MG63 (cell line): Measurements from ENCODE around the gene AGBL3. TPM values are rescaled to one million over a fixed set of nuclear protein-coding genes. Genes with fewer than 3 reads are reported as not detected.
"Not testable (repeated sequence)": the region's sequence is repeated elsewhere in the genome, so short reads cannot be mapped to it uniquely, and the experiment has no call there.

Experiments used
- DNase-seq: peaks from one replicate; pipeline ENCODE4 v3.0.0-alpha.2; 2020
- H3K27me3 ChIP-seq: fragments of 250-450 bp; sonication (Bioruptor Pico); 2 replicates; pipeline ENCODE4 v1.5.1; 2020; ENCODE audit warnings: mild to moderate bottlenecking, moderate library complexity
- H3K36me3 ChIP-seq: fragments of 250-450 bp; sonication (Bioruptor Pico); 2 replicates; pipeline ENCODE4 v1.5.1; 2020; ENCODE audit warnings: mild to moderate bottlenecking, moderate library complexity
- H3K4me3 ChIP-seq: fragments of 250-450 bp; sonication (Bioruptor Pico); 2 replicates; pipeline ENCODE4 v1.5.1; 2020; ENCODE audit warnings: mild to moderate bottlenecking, moderate library complexity
- H3K9me3 ChIP-seq: fragments of 250-450 bp; sonication (Bioruptor Pico); 2 replicates; pipeline ENCODE4 v1.5.1; 2020; ENCODE audit warnings: mild to moderate bottlenecking, moderate library complexity
- total RNA-seq: library from RNA; depleted of rRNA; stranded (reverse); fragments of >200 nt; shearing (Covaris generic); gene quantifications from 2 replicates; pipeline ENCODE4 v1.2.3, GENCODE V29; 2014; ENCODE audit warnings: low replicate concordance

AGBL3 gene
- total RNA-seq, 1 experiment from 2014 or later = 0.40 TPM

- DNase-seq = no peak
- no peaks in the 10 kb centered on the region for H3K9me3 ChIP-seq
- H3K4me3 ChIP-seq = no peak overlapping the region
- no peaks in the 10 kb centered on the region for H3K27me3 ChIP-seq
- peaks cover 24% of the 10 kb centered on the region for H3K36me3 ChIP-seq
Observed at GRCh38 chr7:135166338-135166990, 180.2 kb downstream of the AGBL3 start.

GRCh38 chr7:135167365-135167917, 181.1 kb downstream of the AGBL3 start:
- no peaks in the 10 kb centered on the region for H3K9me3 ChIP-seq
- H3K27me3 ChIP-seq = no peaks in the 10 kb centered on the region
- DNase-seq = no peak
- no peak overlapping the region for H3K4me3 ChIP-seq
- peaks cover 24% of the 10 kb centered on the region for H3K36me3 ChIP-seq

GRCh38 chr7:135168001-135168400, 181.7 kb downstream of the AGBL3 start:
- DNase-seq = no peak
- Histone ChIP-seq H3K4me3 (no peak overlapping the region), H3K9me3 (no peaks in the 10 kb centered on the region), H3K36me3 (peaks cover 24% of the 10 kb centered on the region), H3K27me3 (no peaks in the 10 kb centered on the region)

- DNase-seq = no peak
- Histone ChIP-seq H3K27me3 (no peaks in the 10 kb centered on the region), H3K36me3 (peaks cover 24% of the 10 kb centered on the region), H3K9me3 (no peaks in the 10 kb centered on the region), H3K4me3 (no peak overlapping the region)
Observed at GRCh38 chr7:135168489-135169140, 182.3 kb downstream of the AGBL3 start.

GRCh38 chr7:135169141-135169963, 183.0 kb downstream of the AGBL3 start:
- H3K36me3 ChIP-seq = peaks cover 24% of the 10 kb centered on the region
- H3K4me3 ChIP-seq = peak overlapping the region; percentile 83
- DNase-seq = peak; percentile 24
- no peaks in the 10 kb centered on the region for H3K27me3 ChIP-seq
- H3K9me3 ChIP-seq = no peaks in the 10 kb centered on the region

GRCh38 chr7:135169964-135170273, 183.6 kb downstream of the AGBL3 start:
- no peak for DNase-seq

GRCh38 chr7:135170274-135170997, 184.1 kb downstream of the AGBL3 start, which contains the start of gene CYREN:
Gene CYREN, minus strand, starts transcription at chr7:135170707. Its CDS starts 1,785 bp downstream, at chr7:135168922.
- Histone ChIP-seq H3K27me3 (no peaks in the 10 kb centered on the region), H3K9me3 (no peaks in the 10 kb centered on the region), H3K4me3 (peak within 1 kb of the TSS; percentile 83), H3K36me3 (peaks cover 24% of the 10 kb centered on the region)
- peak; percentile 93 for DNase-seq

More at GRCh38 chr7:135169964-135170273, 183.6 kb downstream of the AGBL3 start:
- H3K36me3 ChIP-seq = peaks cover 24% of the 10 kb centered on the region
- no peaks in the 10 kb centered on the region for H3K9me3 ChIP-seq
- H3K4me3 ChIP-seq = peak overlapping the region; percentile 83
- H3K27me3 ChIP-seq = no peaks in the 10 kb centered on the region

GRCh38 chr7:135170998-135171481, 184.7 kb downstream of the AGBL3 start:
- H3K36me3 ChIP-seq = peaks cover 24% of the 10 kb centered on the region
- H3K9me3 ChIP-seq = not testable (repeated sequence)

GRCh38 chr7:135171581-135172291, 185.4 kb downstream of the AGBL3 start:
- not testable (repeated sequence) for DNase-seq, H3K4me3 ChIP-seq

More at GRCh38 chr7:135170998-135171481, 184.7 kb downstream of the AGBL3 start:
- peak overlapping the region; percentile 83 for H3K4me3 ChIP-seq
- not testable (repeated sequence) for H3K27me3 ChIP-seq, DNase-seq

GRCh38 chr7:135173916-135174315, 187.6 kb downstream of the AGBL3 start:
- H3K36me3 ChIP-seq, H3K9me3 ChIP-seq, H3K27me3 ChIP-seq, DNase-seq, H3K4me3 ChIP-seq: not testable (repeated sequence)

More at GRCh38 chr7:135171581-135172291, 185.4 kb downstream of the AGBL3 start:
- H3K27me3 ChIP-seq, H3K9me3 ChIP-seq: not testable (repeated sequence)
- peaks cover 23% of the 10 kb centered on the region for H3K36me3 ChIP-seq

GRCh38 chr7:135174941-135175340, 188.6 kb downstream of the AGBL3 start:
- H3K27me3 ChIP-seq = no peaks in the 10 kb centered on the region
- H3K36me3 ChIP-seq = peaks cover 3% of the 10 kb centered on the region; the same call in 1 of the 2 replicates
- H3K9me3 ChIP-seq = no peaks in the 10 kb centered on the region
- no peak for DNase-seq
- H3K4me3 ChIP-seq = no peak overlapping the region

GRCh38 chr7:135175931-135176330, 189.6 kb downstream of the AGBL3 start:
- Histone ChIP-seq H3K36me3 (no peaks in the 10 kb centered on the region), H3K9me3 (no peaks in the 10 kb centered on the region), H3K27me3 (no peaks in the 10 kb centered on the region), H3K4me3 (no peak overlapping the region)
- no peak for DNase-seq

- no peak for DNase-seq
- Histone ChIP-seq H3K9me3 (no peaks in the 10 kb centered on the region; the same call in 1 of the 2 replicates), H3K4me3 (no peak overlapping the region)
Observed at GRCh38 chr7:135177028-135177696, 190.9 kb downstream of the AGBL3 start.

GRCh38 chr7:135178364-135178763, 192.1 kb downstream of the AGBL3 start:
- H3K36me3 ChIP-seq = no peaks in the 10 kb centered on the region
- no peaks in the 10 kb centered on the region; the same call in 1 of the 2 replicates for H3K9me3 ChIP-seq
- DNase-seq = no peak
- H3K27me3 ChIP-seq = no peaks in the 10 kb centered on the region
- H3K4me3 ChIP-seq = no peak overlapping the region

More at GRCh38 chr7:135177028-135177696, 190.9 kb downstream of the AGBL3 start:
- H3K36me3 ChIP-seq = no peaks in the 10 kb centered on the region
- no peaks in the 10 kb centered on the region for H3K27me3 ChIP-seq

GRCh38 chr7:135179321-135179925, 193.1 kb downstream of the AGBL3 start:
- Histone ChIP-seq H3K9me3 (no peaks in the 10 kb centered on the region; the same call in 1 of the 2 replicates), H3K36me3 (no peaks in the 10 kb centered on the region), H3K4me3 (no peak overlapping the region), H3K27me3 (no peaks in the 10 kb centered on the region)
- no peak for DNase-seq
